ENCODE results near the gene HDHD5.

DNA sequence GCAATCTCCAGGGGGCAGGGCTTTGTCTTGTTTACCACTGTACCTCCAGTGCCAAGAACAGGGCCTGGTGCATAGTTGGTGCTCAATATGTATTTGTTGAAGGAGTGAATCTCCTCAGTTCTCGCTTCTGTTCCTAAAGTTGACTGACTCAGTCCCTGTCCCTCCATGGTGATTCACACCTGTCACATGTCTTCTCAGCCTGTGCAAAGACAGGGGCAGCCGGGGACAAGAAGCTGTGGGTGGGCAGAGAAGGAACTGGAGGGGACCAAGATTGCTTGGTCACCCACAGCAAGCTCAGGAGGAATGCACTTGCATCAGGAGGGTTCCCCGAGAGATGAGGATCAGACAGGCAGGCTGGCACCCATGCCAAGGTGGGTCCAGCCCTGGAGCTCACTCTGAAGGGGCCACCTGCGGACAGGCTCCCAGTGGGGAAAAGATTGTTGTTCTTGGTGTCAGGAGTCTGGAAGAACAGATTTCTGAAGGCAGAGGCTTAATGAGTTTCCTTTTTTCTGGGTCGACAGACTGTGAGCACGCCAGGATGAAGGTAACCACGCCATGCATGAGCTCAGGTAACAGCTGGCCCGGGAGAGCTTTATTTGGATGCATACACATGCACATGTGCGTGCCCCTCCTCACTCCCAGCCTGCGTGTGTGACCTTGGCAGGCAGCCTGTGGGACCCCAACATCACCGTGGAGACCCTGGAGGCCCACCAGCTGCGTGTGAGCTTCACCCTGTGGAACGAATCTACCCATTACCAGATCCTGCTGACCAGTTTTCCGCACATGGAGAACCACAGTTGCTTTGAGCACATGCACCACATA is 57.4 kb downstream of the HDHD5 start:
- TF ChIP-seq, protein P1, sequence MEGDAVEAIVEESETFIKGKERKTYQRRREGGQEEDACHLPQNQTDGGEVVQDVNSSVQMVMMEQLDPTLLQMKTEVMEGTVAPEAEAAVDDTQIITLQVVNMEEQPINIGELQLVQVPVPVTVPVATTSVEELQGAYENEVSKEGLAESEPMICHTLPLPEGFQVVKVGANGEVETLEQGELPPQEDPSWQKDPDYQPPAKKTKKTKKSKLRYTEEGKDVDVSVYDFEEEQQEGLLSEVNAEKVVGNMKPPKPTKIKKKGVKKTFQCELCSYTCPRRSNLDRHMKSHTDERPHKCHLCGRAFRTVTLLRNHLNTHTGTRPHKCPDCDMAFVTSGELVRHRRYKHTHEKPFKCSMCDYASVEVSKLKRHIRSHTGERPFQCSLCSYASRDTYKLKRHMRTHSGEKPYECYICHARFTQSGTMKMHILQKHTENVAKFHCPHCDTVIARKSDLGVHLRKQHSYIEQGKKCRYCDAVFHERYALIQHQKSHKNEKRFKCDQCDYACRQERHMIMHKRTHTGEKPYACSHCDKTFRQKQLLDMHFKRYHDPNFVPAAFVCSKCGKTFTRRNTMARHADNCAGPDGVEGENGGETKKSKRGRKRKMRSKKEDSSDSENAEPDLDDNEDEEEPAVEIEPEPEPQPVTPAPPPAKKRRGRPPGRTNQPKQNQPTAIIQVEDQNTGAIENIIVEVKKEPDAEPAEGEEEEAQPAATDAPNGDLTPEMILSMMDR (IDR thresholded peaks at IDR 0.05), result no peak
- no peak for TF ChIP-seq POLR2A (IDR thresholded peaks at IDR 0.05)
